Globus pallidus (tissue), 1 donor: ENCODE measurements around the gene PTGDR.

Experiments
- DNase-seq: peaks from one replicate; pipeline ENCODE4 v3.0.0-alpha.2; 2015; ENCODE audit warnings: low spot score

PTGDR gene

GRCh38 chr14:52267501-52268278 is at the start of gene PTGDR:
TSS of gene PTGDR (plus strand) at chr14:52267698. CDS start at chr14:52267815, 117 bp downstream.
- DNase-seq = no peak

DNA sequence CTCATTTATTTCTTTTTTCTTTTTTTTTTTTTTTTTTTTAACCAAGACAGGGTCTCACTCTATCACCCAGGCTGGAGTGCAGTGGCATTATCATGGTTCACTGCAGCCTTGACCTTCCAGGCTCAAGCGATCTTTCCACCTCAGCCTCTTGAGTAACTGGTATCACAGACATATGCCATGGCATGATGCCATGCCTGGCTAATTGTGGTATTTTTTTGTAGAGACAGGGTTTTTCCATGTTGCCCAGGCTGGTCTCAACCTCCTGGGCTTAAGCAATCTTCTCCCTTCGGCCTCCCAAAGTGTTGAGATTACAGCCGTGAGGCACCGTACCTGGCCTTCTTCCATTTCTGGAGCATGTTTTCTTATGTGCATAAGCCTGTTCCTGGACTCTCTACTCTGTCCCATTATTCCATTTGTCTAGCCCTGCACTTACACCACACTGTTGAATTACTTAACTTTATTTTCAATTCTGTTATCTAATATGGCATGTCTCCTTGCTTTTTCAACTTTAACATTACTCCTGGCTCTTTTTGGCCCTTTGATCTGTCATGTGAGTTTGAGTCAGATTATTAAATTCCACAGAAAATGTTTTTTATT is 47.9 kb upstream of the PTGDR start:
- DNase-seq = no peak

- DNase-seq = no peak
Measured at GRCh38 chr14:52220924-52221811, 46.3 kb upstream of the PTGDR start.

DNA sequence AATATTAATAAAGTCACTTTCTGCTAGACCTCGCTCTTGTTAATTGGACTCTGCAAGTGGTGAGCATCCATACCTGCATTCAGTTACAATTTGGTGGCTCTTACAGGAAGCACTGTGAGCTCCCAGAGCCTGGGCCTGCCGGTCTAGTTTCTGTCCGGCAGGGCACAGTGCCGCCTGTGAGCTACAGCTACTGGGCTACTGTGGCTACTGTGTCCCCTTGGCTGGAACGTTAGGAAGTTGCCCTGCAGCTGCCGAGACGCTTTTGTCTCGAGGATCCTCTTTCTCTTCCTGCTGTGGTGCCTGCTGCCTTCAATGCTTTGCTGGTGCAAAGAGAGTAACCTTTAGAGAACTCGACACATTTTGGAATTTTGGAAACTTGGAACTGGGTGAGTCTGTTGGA is 44.6 kb upstream of the PTGDR start:
- no peak for DNase-seq

- no peak for DNase-seq
Measured at GRCh38 chr14:52227619-52228222, 39.8 kb upstream of the PTGDR start.

- no peak for DNase-seq
Measured at GRCh38 chr14:52233693-52234092, 33.8 kb upstream of the PTGDR start.

- no peak for DNase-seq
Measured at GRCh38 chr14:52235434-52235833, 32.1 kb upstream of the PTGDR start.

DNA sequence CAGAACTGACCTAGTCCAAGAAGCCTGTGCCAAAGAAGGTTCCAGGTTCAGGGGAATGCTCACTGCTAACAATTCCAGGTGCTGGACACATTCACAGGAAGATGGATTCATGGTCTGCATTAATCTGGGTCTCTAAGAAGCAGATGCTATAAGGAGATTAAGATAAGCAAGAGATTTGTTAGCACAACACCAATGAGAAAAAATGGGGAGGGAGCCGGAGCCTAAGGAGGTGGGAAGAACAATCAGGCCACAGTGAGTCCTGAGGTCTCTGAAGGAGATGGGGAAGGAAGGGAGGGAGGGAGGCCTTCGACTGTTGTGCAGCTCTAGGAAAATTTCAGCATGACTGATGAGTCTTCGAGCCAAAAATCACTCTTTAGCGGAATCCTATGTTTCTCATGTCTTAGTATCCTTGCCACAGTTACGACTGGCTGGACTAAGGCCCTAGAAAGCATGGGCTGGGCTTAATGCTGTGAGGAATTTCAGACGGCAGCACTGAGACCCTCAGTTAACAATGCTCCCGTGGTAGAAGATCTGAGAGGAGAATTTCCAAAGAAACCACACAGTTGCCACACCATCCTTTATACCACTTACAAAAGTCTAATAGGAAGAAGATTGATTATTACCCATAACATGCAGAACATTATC is 31.5 kb upstream of the PTGDR start:
- DNase-seq = no peak

DNA sequence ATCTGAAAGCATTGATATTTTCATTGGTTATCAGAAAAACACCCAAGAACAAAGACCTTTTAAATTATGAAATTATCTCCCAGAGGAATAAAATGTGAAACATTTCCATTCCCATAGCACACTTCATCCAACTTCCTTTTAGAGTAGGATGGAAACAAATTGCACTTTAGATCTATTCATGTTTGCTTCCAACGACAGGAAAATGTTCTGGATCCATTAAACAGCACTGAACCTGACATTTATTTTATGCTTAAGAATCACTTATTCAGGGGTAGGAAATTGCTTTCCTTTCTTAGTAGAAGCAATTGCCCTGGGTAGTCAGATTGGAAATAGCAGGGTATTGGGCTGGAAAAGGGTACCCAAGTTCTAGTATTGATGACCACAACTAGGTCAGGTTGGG is 28.8 kb upstream of the PTGDR start:
- DNase-seq = no peak

DNA sequence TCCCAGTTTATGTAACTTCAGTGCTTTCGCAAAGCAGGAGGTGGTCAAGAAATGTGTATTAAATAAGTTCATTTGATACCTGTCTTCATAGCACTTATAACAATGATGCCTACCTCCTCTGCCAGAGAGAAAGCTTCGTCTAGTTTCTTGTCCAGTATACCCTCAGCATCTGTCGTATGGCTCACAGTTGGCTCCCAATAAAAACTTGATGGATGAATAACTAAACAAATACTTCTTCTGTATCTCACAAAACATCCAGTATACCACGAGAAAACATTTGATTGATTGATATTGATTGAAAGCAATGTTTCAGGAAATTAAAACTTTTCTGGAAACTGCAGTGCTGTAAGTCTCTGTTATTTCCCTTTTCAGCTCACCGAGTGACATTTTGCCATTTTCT is 26.9 kb upstream of the PTGDR start:
- no peak for DNase-seq

- no peak for DNase-seq
Measured at GRCh38 chr14:52241087-52241793, 26.3 kb upstream of the PTGDR start.

GRCh38 chr14:52244328-52244727 is 23.2 kb upstream of the PTGDR start:
- DNase-seq = no peak

DNA sequence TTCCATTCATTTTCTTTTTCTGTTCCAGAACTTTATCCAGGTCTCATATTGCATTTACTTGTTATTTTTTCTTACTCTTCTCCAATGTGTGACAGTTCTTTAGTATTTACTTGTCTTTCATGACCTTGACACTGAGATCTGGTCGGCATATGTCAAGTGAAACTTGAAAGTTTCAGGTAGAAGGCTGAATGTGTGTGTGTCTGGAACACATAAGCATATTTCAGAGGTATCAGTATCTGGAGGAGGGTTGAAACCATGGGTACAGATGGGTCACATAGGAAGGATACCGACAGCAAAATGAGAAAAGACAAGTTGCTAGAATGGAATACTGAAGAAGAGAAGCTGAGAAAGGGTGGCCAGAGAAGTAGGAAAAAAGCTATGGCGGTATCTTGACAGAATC is 22.5 kb upstream of the PTGDR start:
- DNase-seq = no peak

DNA sequence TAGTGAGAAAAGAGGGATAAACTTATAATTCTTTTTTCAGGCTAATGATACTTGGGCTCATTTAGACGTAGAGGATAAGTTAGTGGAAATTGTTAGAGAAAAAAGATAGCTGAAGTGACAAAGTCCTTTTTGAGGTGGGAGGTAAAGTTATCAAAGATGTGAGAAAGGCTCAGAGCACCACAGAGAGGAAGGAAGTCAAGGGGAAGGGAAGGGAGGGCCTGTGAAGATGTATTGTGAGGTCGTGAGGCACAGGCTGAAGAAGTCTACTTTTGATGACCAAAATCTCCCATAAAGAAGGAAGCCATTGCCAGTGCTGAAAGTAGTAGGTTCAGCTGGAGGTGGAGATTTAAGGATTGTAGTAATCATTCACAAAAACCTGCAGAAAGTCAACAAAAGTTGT is 19.4 kb upstream of the PTGDR start:
- DNase-seq = no peak

- no peak for DNase-seq
Measured at GRCh38 chr14:52251724-52252123, 15.8 kb upstream of the PTGDR start.

- DNase-seq = no peak
Measured at GRCh38 chr14:52253503-52253902, 14.0 kb upstream of the PTGDR start.

- DNase-seq = no peak
Measured at GRCh38 chr14:52254086-52254485, 13.4 kb upstream of the PTGDR start.

GRCh38 chr14:52258783-52259182 is 8.7 kb upstream of the PTGDR start:
- DNase-seq = no peak

- DNase-seq = no peak
Measured at GRCh38 chr14:52259434-52259833, 8.1 kb upstream of the PTGDR start.

GRCh38 chr14:52262600-52262999 is 4.9 kb upstream of the PTGDR start:
- DNase-seq = no peak

GRCh38 chr14:52263190-52263589 is 4.3 kb upstream of the PTGDR start:
- no peak for DNase-seq
